ENCODE results near the gene HLA-C.
A peak's percentile ranks its signal among the peaks of the same experiment; 100 is the strongest.

Gene HLA-C

GRCh38 chr6:31271641-31272357 is at the start of gene HLA-C:
HLA-C (minus strand) TSS chr6:31272092; CDS start chr6:31272071, 21 bp downstream.
- peak within 1 kb of the TSS; percentile 74 for H3K4me3 ChIP-seq (ENCODE audit: low read depth, low read length)
- TF ChIP-seq CTCF (IDR thresholded peaks at IDR 0.05; ENCODE audit: low read depth, low read length, missing control alignments) = peak; percentile 29
- in situ Hi-C loops (cut with HindIII; ENCODE audit: low pct_ligation_motif_present, low sequenced_read_pairs) = no loop called here
- H3K27ac ChIP-seq = peak within 1 kb of the TSS; percentile 82
- no peaks in the 10 kb centered on the region for H3K36me3 ChIP-seq (replicated peaks)
- peak; percentile 92 for DNase-seq
- no peaks in the 10 kb centered on the region for H3K27me3 ChIP-seq (replicated peaks)

DNA sequence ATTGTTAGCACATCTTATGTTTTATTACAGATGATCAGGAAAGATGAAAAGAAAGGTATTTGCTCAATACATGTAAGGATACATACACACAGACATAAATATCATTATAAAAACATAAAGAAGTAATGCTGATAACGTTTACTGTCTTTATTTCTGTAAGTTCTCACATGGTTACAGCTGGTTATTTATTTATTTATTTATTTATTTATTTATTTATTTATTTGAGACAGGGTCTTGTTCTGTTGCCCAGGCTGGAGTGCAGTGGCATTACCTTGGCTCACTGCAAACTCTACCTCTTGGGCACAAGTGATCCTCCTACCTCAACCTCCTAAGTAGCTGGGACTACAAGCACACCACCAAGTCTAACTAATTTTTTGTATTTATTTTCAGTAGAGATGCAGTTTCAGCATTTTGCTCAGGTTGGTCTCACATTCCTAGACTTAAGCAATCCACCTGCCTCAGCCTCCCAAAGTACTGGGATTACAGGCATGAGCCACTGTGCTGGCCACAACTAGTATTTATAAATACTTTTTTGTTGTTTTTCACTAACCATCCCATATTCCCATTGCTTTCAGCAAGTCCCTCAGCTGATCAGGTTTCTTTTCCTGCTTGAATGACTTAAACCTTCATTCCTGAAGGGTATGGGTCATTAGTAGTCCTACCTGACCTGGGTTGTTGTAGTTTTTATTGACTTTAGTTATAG is 49.3 kb upstream of the HLA-C start:
- TF ChIP-seq CTCF (IDR thresholded peaks at IDR 0.05; ENCODE audit: low read depth, low read length, missing control alignments) = no peak
- in situ Hi-C loops (cut with HindIII; ENCODE audit: low pct_ligation_motif_present, low sequenced_read_pairs) = no loop called here
- H3K27ac ChIP-seq = no peak overlapping the region
- no peaks in the 10 kb centered on the region for H3K36me3 ChIP-seq (replicated peaks)
- peaks cover 2% of the 10 kb centered on the region for H3K27me3 ChIP-seq (replicated peaks)
- no peak for DNase-seq
- no peak overlapping the region for H3K4me3 ChIP-seq (ENCODE audit: low read depth, low read length)

DNA sequence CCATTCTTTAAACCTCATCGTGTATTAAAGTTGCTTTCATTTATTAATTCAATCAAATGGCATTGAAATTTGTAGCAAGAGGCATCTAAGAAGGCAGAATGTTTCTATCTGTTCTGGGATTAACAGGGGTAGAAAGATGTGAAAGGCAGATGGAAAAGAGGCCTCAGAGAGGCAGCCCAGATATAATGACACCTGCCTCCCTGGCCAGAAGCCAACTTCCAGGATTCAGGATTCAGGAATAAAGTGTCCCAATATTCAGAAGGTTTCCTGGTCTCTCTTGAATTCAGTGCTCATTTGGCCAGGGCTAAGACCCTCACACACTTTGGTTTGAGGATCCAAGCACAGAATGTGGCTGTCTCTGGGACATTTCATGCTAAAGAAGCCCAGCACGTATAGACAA is 45.1 kb upstream of the HLA-C start:
- Histone ChIP-seq H3K27me3 (replicated peaks) (peaks cover 13% of the 10 kb centered on the region), H3K27ac (no peak overlapping the region), H3K36me3 (replicated peaks) (no peaks in the 10 kb centered on the region), H3K4me3 (ENCODE audit: low read depth, low read length) (no peak overlapping the region)
- DNase-seq = no peak
- no peak for TF ChIP-seq CTCF (IDR thresholded peaks at IDR 0.05; ENCODE audit: low read depth, low read length, missing control alignments)
- in situ Hi-C loops (cut with HindIII; ENCODE audit: low pct_ligation_motif_present, low sequenced_read_pairs) = no loop called here

GRCh38 chr6:31309641-31310040 is 37.7 kb upstream of the HLA-C start:
- Histone ChIP-seq H3K4me3 (ENCODE audit: low read depth, low read length) (no peak overlapping the region), H3K27me3 (replicated peaks) (peaks cover 14% of the 10 kb centered on the region), H3K36me3 (replicated peaks) (no peaks in the 10 kb centered on the region), H3K27ac (no peak overlapping the region)
- in situ Hi-C loops (cut with HindIII; ENCODE audit: low pct_ligation_motif_present, low sequenced_read_pairs) = no loop called here
- TF ChIP-seq CTCF (IDR thresholded peaks at IDR 0.05; ENCODE audit: low read depth, low read length, missing control alignments) = no peak
- no peak for DNase-seq

DNA sequence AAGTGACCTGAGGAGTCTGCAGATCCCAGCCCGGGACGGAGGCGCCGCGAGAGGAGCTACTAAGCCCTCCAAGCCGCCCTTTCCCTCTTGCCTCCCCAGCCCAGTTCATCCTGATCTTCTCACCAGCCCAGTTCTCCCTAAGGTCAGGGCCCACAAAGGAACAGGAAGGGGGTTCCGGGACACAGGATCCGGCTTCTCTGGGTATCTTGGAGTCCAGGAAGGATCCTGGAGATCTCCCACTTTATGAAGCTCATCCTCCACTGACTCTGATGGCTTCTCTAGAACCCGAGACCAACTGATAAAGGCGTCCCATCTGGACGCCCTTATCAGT is 36.9 kb upstream of the HLA-C start:
- in situ Hi-C loops (cut with HindIII; ENCODE audit: low pct_ligation_motif_present, low sequenced_read_pairs) = no loop called here
- Histone ChIP-seq H3K27ac (no peak overlapping the region), H3K4me3 (ENCODE audit: low read depth, low read length) (no peak overlapping the region), H3K36me3 (replicated peaks) (no peaks in the 10 kb centered on the region), H3K27me3 (replicated peaks) (peaks cover 6% of the 10 kb centered on the region)
- no peak for TF ChIP-seq CTCF (IDR thresholded peaks at IDR 0.05; ENCODE audit: low read depth, low read length, missing control alignments)
- no peak for DNase-seq

Measured in brain microvascular endothelial cell (primary cell).